ENCODE measurements around the gene APBB2. TPM values are rescaled to one million over a fixed set of nuclear protein-coding genes. Genes with fewer than 3 reads are reported as not detected.

Gene APBB2
- total and polyA plus RNA-seq, 2 experiments from 2014 or later = 35.8 to 74.8 TPM

DNA sequence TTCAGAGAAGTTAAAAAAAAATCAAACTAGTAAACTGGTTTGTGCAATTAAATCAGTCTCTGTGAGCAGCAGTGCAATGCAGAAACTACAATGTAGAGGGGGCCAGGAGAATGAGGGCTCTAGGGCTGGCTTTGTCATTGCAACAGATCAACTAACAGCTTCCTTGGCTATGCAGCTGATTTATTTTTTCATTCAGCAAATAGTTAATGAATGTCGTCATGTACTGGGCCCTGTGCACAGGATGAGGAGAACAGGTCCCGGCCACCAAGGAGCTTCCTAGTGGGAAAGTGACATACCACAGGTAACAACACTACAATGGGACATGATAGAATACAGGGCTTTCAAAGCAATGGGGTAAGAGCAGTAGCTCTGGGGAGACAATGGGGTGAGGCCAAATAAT is 274.5 kb downstream of the APBB2 start:
- Histone ChIP-seq H3K4me2 (no peak overlapping the region), H3F3A (replicated peaks; ENCODE audit: low read depth) (no peaks in the 10 kb centered on the region), H3K4me1 (ENCODE audit: insufficient read depth) (peaks cover 10% of the 10 kb centered on the region), H3K79me2 (replicated peaks; ENCODE audit: insufficient read depth) (no peaks in the 10 kb centered on the region), H4K20me1 (replicated peaks; ENCODE audit: insufficient read depth) (no peaks in the 10 kb centered on the region; the same call in 1 of the 2 replicates), H3K27me3 (ENCODE audit: insufficient read depth) (no peaks in the 10 kb centered on the region), H3K27ac (ENCODE audit: low read depth) (no peak overlapping the region), H2AFZ (no peak overlapping the region), H3K4me3 (no peak overlapping the region), H3K36me3 (ENCODE audit: insufficient read depth) (no peaks in the 10 kb centered on the region; the same call in 1 of the 2 replicates), H3K9me2 (ENCODE audit: insufficient read depth) (no peaks in the 10 kb centered on the region)
- TF ChIP-seq ZNF462 (CRISPR knock-in tag; IDR thresholded peaks at IDR 0.05) (no peak), REST (IDR thresholded peaks at IDR 0.05; ENCODE audit: unreplicated experiment) (no peak), ZNF331 (CRISPR knock-in tag; IDR thresholded peaks at IDR 0.05; ENCODE audit: low read depth) (no peak), NANOG (IDR thresholded peaks at IDR 0.05; ENCODE audit: borderline replicate concordance) (no peak), POLR2AphosphoS5 (IDR thresholded peaks at IDR 0.05; ENCODE audit: low read depth) (no peak), ZNF114 (CRISPR knock-in tag; IDR thresholded peaks at IDR 0.05) (no peak), EZH2 (IDR thresholded peaks at IDR 0.05; ENCODE audit: low read depth, unreplicated experiment) (no peak), CREB1 (CRISPR knock-in tag; IDR thresholded peaks at IDR 0.05; ENCODE audit: low read depth) (no peak), EZH2phosphoT487 (IDR thresholded peaks at IDR 0.05; ENCODE audit: unreplicated experiment) (no peak)
- TF ChIP-seq, protein P1, sequence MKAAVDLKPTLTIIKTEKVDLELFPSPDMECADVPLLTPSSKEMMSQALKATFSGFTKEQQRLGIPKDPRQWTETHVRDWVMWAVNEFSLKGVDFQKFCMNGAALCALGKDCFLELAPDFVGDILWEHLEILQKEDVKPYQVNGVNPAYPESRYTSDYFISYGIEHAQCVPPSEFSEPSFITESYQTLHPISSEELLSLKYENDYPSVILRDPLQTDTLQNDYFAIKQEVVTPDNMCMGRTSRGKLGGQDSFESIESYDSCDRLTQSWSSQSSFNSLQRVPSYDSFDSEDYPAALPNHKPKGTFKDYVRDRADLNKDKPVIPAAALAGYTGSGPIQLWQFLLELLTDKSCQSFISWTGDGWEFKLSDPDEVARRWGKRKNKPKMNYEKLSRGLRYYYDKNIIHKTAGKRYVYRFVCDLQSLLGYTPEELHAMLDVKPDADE (IDR thresholded peaks at IDR 0.05) = no peak
- TF ChIP-seq, protein P2, sequence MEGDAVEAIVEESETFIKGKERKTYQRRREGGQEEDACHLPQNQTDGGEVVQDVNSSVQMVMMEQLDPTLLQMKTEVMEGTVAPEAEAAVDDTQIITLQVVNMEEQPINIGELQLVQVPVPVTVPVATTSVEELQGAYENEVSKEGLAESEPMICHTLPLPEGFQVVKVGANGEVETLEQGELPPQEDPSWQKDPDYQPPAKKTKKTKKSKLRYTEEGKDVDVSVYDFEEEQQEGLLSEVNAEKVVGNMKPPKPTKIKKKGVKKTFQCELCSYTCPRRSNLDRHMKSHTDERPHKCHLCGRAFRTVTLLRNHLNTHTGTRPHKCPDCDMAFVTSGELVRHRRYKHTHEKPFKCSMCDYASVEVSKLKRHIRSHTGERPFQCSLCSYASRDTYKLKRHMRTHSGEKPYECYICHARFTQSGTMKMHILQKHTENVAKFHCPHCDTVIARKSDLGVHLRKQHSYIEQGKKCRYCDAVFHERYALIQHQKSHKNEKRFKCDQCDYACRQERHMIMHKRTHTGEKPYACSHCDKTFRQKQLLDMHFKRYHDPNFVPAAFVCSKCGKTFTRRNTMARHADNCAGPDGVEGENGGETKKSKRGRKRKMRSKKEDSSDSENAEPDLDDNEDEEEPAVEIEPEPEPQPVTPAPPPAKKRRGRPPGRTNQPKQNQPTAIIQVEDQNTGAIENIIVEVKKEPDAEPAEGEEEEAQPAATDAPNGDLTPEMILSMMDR (conservative IDR thresholded peaks at IDR 0.05; ENCODE audit: low read depth in 2 of 2) = no peak
- H3K4me1 Mint-ChIP-seq = peaks cover 25% of the 10 kb centered on the region
- peaks cover 3% of the 10 kb centered on the region; the same call in 1 of the 3 replicates for H3K36me3 Mint-ChIP-seq (ENCODE audit: low read depth)
- no peak overlapping the region for H3K4me3 Mint-ChIP-seq
- H3K27me3 Mint-ChIP-seq (ENCODE audit: insufficient read depth, low read depth, poor library complexity) = peaks cover 2% of the 10 kb centered on the region
- DNase-seq (ENCODE audit: low spot score) = no peak
- no peak overlapping the region; the same call in 1 of the 2 replicates for H3K27ac Mint-ChIP-seq
- no peaks in the 10 kb centered on the region for H3K9me3 Mint-ChIP-seq
- no peak for ATAC-seq
